HL-60 (cell line): ENCODE data around the gene CPLX3.

Experiments used
- DNase-seq, 2 experiments: peaks; one replicate each; pipeline ENCODE4 v3.0.0-alpha.2; 2010 to 2020; ENCODE audit warnings: low read depth in 1 of 2, low spot score in 1 of 2
- H3K27ac ChIP-seq: fragments of 250-450 bp; sonication (Bioruptor Pico); replicated peaks from 2 replicates; pipeline ENCODE4 v1.5.1; 2020; ENCODE audit warnings: mild to moderate bottlenecking, moderate library complexity
- H3K27me3 ChIP-seq: fragments of 250-450 bp; sonication (Bioruptor Pico); 2 replicates; pipeline ENCODE4 v1.5.1; 2021; ENCODE audit warnings: mild to moderate bottlenecking, moderate library complexity; ENCODE audit not compliant: insufficient read depth, poor library complexity, severe bottlenecking
- H3K4me3 ChIP-seq: replicated peaks from 2 replicates; pipeline ENCODE4 v1.5.1; 2011; ENCODE audit warnings: mild to moderate bottlenecking, control low read depth, low read length; ENCODE audit not compliant: insufficient read depth
- CTCF ChIP-seq: IDR thresholded peaks from one replicate; pipeline ENCODE4 v1.5.1; 2011; ENCODE audit warnings: low read length, control low read depth, inconsistent platforms; ENCODE audit not compliant: insufficient read depth
- GABPA ChIP-seq: IDR thresholded peaks from 2 replicates; pipeline ENCODE4 v1.6.1; 2012; ENCODE audit warnings: low read depth
- POLR2AphosphoS5 ChIP-seq: IDR thresholded peaks from 2 replicates; pipeline ENCODE4 v1.6.1; 2012; ENCODE audit warnings: low read depth
- REST ChIP-seq: IDR thresholded peaks from 2 replicates; pipeline ENCODE4 v1.6.1; 2012; ENCODE audit warnings: low read depth; ENCODE audit not compliant: insufficient replicate concordance
- SPI1 ChIP-seq: IDR thresholded peaks from 2 replicates; pipeline ENCODE4 v1.6.1; 2012; ENCODE audit warnings: low read depth, mild to moderate bottlenecking, borderline replicate concordance
- long read RNA-seq: library from polyadenylated mRNA; unstranded; transcript quantifications from one replicate; pipeline ENCODE4 v2.0.0, GENCODE V29; 2020

CPLX3 gene, protein sequence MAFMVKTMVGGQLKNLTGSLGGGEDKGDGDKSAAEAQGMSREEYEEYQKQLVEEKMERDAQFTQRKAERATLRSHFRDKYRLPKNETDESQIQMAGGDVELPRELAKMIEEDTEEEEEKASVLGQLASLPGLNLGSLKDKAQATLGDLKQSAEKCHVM
- long read RNA-seq = 0 reads

DNA sequence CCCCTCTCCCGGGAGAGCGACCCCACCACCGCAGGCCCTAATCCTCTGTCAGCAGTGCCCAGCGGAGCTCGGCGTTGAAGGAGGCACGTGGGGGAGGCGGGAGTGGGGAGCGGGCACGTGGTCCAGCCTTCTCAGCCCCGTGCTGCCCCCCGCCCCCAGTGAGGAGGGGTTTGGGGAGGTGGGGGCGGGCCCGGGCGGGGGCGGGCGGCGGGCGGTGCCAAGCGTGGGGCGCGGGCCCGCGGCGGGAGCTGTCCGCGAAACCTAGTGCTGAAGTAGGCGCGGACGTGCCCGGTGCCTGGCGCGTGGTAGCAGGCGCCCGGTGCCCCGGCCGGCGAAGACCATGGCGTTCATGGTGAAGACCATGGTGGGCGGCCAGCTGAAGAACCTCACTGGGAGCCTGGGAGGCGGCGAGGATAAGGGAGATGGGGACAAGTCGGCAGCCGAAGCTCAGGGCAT, at the start of gene CPLX3:
Gene CPLX3, plus strand, starts transcription at position 264 of the 456 bp plus-strand sequence. Its CDS starts 77 bp downstream, at position 341.
- Histone ChIP-seq H3K27ac (no peak within 1 kb of the TSS), H3K4me3 (no peak within 1 kb of the TSS), H3K27me3 (peaks cover 16% of the 10 kb centered on the region)
- TF ChIP-seq GABPA = no peak
- peak; percentile 91 for TF ChIP-seq REST
- DNase-seq = no peak

DNA sequence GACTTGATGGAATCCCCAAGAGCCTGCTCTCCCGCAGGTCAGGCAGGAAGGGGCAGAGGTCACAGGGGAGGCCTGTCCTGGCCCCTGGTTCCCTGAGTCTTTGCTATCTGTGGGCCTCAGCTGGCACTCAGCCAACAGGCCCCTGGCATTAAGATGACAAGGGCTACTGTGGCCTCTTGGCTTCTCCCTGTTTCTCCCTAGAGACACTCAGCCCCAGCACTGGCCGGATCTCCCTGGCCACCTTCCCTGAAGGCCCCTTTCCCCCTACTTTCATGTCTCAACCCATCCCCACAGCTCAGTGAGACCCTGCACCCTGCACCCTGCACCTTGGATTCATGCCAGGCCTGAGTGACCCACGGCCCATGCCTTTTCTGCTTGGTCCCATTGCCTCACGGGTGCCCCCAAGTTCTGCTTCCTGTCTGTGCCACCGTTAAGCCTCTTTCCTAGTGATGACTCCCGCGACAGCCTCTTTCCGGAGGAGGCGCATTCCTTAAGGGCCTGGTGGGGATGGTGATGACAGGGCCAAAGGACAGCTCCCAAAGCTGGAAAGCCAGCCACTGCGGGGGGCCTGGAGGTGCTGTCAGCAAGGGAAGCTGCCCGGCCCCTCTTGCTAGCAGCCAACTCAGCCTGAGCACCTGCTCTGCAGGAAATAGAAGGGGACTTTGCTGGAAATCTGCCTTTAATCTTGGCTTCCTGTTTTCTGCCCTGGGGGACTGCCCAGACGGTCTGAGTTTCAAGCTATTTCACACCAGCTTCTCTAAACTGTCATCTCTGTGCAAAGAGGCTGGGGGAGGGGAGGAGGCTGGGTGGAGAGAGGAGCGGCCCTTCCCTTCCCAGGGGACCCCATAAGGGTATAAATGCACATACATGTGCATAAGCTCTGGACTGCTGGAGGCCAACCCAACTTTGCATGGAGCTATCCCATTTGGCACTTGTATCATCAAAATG, 49.3 kb upstream of the CPLX3 start:
- TF ChIP-seq SPI1 = peak; percentile 91
- TF ChIP-seq CTCF = no peak
- peak; percentile 49; the same call in 1 of the 2 replicates for TF ChIP-seq GABPA
- TF ChIP-seq REST = peak; percentile 17
- TF ChIP-seq POLR2AphosphoS5 = peak; percentile 39; the same call in 1 of the 2 replicates
- Histone ChIP-seq H3K4me3 (no peak overlapping the region), H3K27me3 (no peaks in the 10 kb centered on the region), H3K27ac (peak overlapping the region; percentile 91)
- peak; percentile 76 to 92 for DNase-seq

DNA sequence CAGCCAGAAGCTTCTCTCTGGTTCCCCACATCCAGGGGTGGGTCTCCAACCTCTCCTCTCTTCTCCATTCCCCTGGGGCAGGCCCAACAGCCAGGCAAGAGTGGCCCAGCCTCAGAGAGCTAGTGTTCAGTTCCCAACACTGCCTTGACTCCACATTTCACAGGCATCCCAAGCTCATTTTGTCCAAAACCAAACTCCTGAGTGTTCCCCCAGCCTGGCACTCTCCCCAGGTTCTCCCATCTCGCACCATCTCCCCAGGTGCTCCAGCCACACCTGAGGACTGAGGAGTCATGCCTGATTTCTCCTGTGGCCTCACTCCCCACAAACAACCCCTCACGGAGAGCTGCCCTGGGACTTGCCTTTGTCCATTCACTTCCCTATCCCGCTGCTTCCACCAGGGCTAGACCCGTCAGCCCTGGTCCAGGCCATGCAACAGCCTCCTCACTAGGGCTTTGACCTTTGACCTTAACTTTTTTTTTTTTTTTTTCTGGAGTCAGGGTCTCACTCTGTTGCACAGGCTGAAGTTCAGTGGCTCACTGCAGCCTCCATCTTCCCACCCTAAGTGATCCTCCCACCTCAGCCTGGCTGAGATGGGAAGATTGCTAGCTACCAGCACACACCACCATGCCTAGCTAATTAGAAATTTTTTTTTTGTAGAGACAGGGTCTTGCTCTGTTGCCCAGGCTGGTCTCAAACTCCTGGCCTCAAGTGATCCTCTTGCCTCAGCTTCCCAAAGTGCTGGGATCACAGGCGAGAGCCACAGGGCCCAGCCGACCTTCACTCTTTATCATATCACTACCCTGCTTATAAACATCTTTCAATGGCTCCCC, 48.4 kb upstream of the CPLX3 start:
- no peak for DNase-seq
- TF ChIP-seq SPI1 = peak; percentile 27; the same call in 1 of the 2 replicates
- TF ChIP-seq POLR2AphosphoS5 = no peak
- Histone ChIP-seq H3K27me3 (no peaks in the 10 kb centered on the region), H3K4me3 (no peak overlapping the region), H3K27ac (peak overlapping the region; percentile 91)

- TF ChIP-seq REST = no peak
- TF ChIP-seq SPI1 = no peak
- TF ChIP-seq POLR2AphosphoS5 = no peak
- no peak for TF ChIP-seq CTCF
- TF ChIP-seq GABPA = no peak
- H3K27ac ChIP-seq = peak overlapping the region; percentile 91
- no peak for DNase-seq
- no peaks in the 10 kb centered on the region for H3K27me3 ChIP-seq
- H3K4me3 ChIP-seq = no peak overlapping the region
These were observed 47.8 kb upstream of the CPLX3 start for GRCh38 chr15:74778599-74778970.
